Activated CD4-positive, CD25-positive, alpha-beta regulatory T cell treated with anti-CD3 and anti-CD28 coated beads, Interleukin-2, amount 50 U/mL, for 16 hours (primary cell): ENCODE results near the gene SLC35E3.
"Not testable (repeated sequence)": the region's sequence is repeated elsewhere in the genome, so short reads cannot be mapped to it uniquely, and the experiment has no call there.

Experiments used
- DNase-seq: peaks from one replicate; pipeline ENCODE4 v3.0.0-alpha.2; 2020; ENCODE audit warnings: low read depth, low spot score

SLC35E3 gene

GRCh38 chr12:68812553-68813241, 66.7 kb downstream of the SLC35E3 start:
- no peak for DNase-seq

- DNase-seq = no peak
Observed at GRCh38 chr12:68813242-68813593, 67.2 kb downstream of the SLC35E3 start.

GRCh38 chr12:68814490-68815231, 68.7 kb downstream of the SLC35E3 start:
- DNase-seq = no peak

GRCh38 chr12:68815232-68815927, 69.4 kb downstream of the SLC35E3 start:
- no peak for DNase-seq

- DNase-seq = no peak
Observed at GRCh38 chr12:68815928-68816800, 70.2 kb downstream of the SLC35E3 start.

- not testable (repeated sequence) for DNase-seq
Observed at GRCh38 chr12:68819481-68819880, 73.5 kb downstream of the SLC35E3 start.

- no peak for DNase-seq
Observed at GRCh38 chr12:68821357-68822188, 75.6 kb downstream of the SLC35E3 start.

- DNase-seq = no peak
Observed at GRCh38 chr12:68823696-68824095, 77.7 kb downstream of the SLC35E3 start.

GRCh38 chr12:68824131-68824530, 78.2 kb downstream of the SLC35E3 start:
- DNase-seq = no peak

GRCh38 chr12:68824597-68825250, 78.7 kb downstream of the SLC35E3 start:
- no peak for DNase-seq

GRCh38 chr12:68825569-68826217, 79.7 kb downstream of the SLC35E3 start:
- no peak for DNase-seq

GRCh38 chr12:68827895-68828671, 82.1 kb downstream of the SLC35E3 start:
- no peak for DNase-seq

GRCh38 chr12:68828672-68829068, 82.7 kb downstream of the SLC35E3 start:
- DNase-seq = no peak
